Right lung (tissue), 5 donors: ENCODE measurements around the gene LEKR1. TPM values are rescaled to one million over a fixed set of nuclear protein-coding genes. Genes with fewer than 3 reads are reported as not detected.
A peak's percentile ranks its signal among the peaks of the same experiment; 100 is the strongest.

Experiments used
- DNase-seq, 2 donors: peaks; one replicate each; pipeline ENCODE4 v3.0.0-alpha.2; 2013
- polyA plus RNA-seq, 5 donors: library from polyadenylated mRNA; unstranded; fragments of 120-200 nt; gene quantifications; one replicate each; pipeline versions ENCODE4 v1.2.1 to v1.2.3, GENCODE V29; 2013; ENCODE audit warnings: inconsistent platforms in 1 of 5, low replicate concordance in 1 of 5; ENCODE audit not compliant: insufficient read length in 5 of 5, insufficient read depth in 1 of 5

LEKR1 gene
- polyA plus RNA-seq, 5 donors = 1.4 to 3.0 (median 1.8) TPM

GRCh38 chr3:156976933-156977332, 150.8 kb downstream of the LEKR1 start:
- no peak for DNase-seq

GRCh38 chr3:156978481-156978961, 152.4 kb downstream of the LEKR1 start:
- peak in 1 of 2 donors; percentile 17 for DNase-seq

- DNase-seq = no peak
These were observed 154.9 kb downstream of the LEKR1 start for GRCh38 chr3:156981005-156981404.

- no peak for DNase-seq
These were observed 157.4 kb downstream of the LEKR1 start for GRCh38 chr3:156983559-156983958.

GRCh38 chr3:156985711-156986110, 159.6 kb downstream of the LEKR1 start:
- DNase-seq = no peak

- DNase-seq = no peak
These were observed 161.8 kb downstream of the LEKR1 start for GRCh38 chr3:156987946-156988345.

- DNase-seq = no peak
These were observed 171.2 kb downstream of the LEKR1 start for GRCh38 chr3:156997351-156997750.

GRCh38 chr3:157001221-157001957, 175.2 kb downstream of the LEKR1 start:
- no peak for DNase-seq

- DNase-seq = no peak
These were observed 195.5 kb downstream of the LEKR1 start for GRCh38 chr3:157021679-157022078.

- no peak for DNase-seq
These were observed 197.1 kb downstream of the LEKR1 start for GRCh38 chr3:157023226-157023625.

GRCh38 chr3:157026091-157026490, 199.9 kb downstream of the LEKR1 start:
- DNase-seq = no peak

- no peak for DNase-seq
These were observed 201.9 kb downstream of the LEKR1 start for GRCh38 chr3:157027861-157028745.

GRCh38 chr3:157029365-157029790, 203.2 kb downstream of the LEKR1 start:
- DNase-seq = no peak

GRCh38 chr3:157030712-157031111, 204.6 kb downstream of the LEKR1 start:
- DNase-seq = no peak

GRCh38 chr3:157033001-157033400, 206.8 kb downstream of the LEKR1 start:
- no peak for DNase-seq

- no peak for DNase-seq
These were observed 214.3 kb downstream of the LEKR1 start for GRCh38 chr3:157040456-157040855.

GRCh38 chr3:157042226-157042625, 216.1 kb downstream of the LEKR1 start:
- no peak for DNase-seq

- no peak for DNase-seq
These were observed 217.6 kb downstream of the LEKR1 start for GRCh38 chr3:157043771-157044170.

- no peak for DNase-seq
These were observed 219.2 kb downstream of the LEKR1 start for GRCh38 chr3:157045238-157045850.

GRCh38 chr3:157046520-157046919, 220.4 kb downstream of the LEKR1 start:
- no peak for DNase-seq

GRCh38 chr3:157051055-157051454, 224.9 kb downstream of the LEKR1 start:
- no peak for DNase-seq

- DNase-seq = no peak
These were observed 225.4 kb downstream of the LEKR1 start for GRCh38 chr3:157051591-157051990.
